Coronary artery (tissue), 2 donors: ENCODE measurements around the gene CAPN9.
A peak's percentile ranks its signal among the peaks of the same experiment; 100 is the strongest.

Experiments used
- DNase-seq: peaks from one replicate; pipeline ENCODE4 v3.0.0-alpha.2; 2017; ENCODE audit warnings: low spot score
- H3K27ac ChIP-seq, 2 donors: fragments of 200-600 bp; sonication (generic); one replicate each; pipeline ENCODE4 v1.5.1; 2016 to 2019
- H3K4me3 ChIP-seq: fragments of 200-600 bp; sonication (generic); 2 replicates; pipeline ENCODE4 v1.5.1; 2016; ENCODE audit warnings: mild to moderate bottlenecking, moderate library complexity
- TF ChIP-seq, protein P1 (sequence below): fragments of 200-600 bp; sonication (generic); IDR thresholded peaks from one replicate; pipeline ENCODE4 v1.5.1; 2019; ENCODE audit warnings: antibody characterized with exemption

Gene CAPN9

DNA sequence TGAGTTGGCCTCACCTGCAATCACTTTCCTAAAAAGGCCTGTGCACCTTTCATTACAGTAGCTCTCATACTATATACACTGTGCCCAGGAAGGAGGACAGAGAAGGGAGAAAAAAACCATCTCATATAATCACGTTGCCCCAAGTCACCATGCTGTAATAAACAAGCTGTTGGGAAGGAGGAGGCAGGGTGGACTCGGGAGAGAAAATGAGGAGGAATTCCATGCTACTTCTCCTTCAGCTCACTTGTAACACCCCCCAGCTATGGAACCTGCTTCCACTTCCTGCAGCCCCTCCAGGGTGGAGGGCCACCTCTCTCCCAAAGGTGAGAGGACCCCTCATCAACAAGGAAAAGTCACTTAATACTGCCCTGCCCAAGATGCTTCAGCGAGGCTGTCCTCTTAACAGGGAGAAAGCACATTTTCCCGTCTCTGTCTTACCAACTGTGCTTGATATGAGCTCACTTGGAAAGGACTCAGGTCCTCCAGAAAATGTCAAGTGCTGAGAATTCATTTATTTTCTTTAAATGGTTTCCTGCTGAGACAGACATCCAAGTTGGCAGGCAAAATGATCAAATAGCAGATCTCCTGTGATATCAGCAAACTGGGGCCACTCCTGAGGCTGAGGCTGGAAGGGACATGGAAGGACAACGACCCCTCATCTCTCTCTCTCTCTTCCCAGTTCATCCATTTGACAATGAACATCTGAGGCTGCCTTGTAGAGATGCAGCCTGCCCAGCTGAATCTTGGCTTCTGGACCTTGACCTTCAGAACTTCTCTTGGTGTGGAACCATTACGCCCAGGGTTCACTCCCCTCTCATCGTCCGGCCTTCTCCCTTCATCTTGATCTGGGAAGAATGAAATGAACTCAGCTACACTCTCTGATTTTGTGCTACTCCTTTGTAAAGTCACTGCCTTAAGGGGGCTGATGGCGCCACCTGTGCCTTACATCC, 54.0 kb downstream of the CAPN9 start:
- Histone ChIP-seq H3K4me3 (no peak overlapping the region), H3K27ac (no peak overlapping the region)
- TF ChIP-seq, protein P1, sequence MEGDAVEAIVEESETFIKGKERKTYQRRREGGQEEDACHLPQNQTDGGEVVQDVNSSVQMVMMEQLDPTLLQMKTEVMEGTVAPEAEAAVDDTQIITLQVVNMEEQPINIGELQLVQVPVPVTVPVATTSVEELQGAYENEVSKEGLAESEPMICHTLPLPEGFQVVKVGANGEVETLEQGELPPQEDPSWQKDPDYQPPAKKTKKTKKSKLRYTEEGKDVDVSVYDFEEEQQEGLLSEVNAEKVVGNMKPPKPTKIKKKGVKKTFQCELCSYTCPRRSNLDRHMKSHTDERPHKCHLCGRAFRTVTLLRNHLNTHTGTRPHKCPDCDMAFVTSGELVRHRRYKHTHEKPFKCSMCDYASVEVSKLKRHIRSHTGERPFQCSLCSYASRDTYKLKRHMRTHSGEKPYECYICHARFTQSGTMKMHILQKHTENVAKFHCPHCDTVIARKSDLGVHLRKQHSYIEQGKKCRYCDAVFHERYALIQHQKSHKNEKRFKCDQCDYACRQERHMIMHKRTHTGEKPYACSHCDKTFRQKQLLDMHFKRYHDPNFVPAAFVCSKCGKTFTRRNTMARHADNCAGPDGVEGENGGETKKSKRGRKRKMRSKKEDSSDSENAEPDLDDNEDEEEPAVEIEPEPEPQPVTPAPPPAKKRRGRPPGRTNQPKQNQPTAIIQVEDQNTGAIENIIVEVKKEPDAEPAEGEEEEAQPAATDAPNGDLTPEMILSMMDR, result no peak
- DNase-seq, result peak; percentile 33

DNA sequence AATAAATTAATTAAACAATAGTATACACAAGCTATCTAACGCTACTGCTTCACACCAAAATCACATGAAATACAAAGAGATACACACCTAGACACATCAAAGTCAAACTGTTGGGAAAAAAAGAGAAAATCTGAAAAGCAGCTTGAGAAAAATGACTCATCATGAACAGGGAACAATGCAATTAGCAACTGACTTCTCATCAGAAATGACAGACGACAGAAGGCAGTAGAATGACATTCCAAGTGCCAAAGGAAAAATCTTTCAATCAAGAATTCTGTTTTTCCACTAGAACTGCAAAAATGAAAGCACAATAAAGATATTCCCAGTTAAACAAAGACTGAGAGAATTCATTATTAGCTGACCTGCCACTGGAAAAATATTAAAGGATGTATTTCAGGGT, 57.2 kb downstream of the CAPN9 start:
- Histone ChIP-seq H3K4me3 (no peak overlapping the region), H3K27ac (no peak overlapping the region)
- TF ChIP-seq, protein P1, result no peak
- no peak for DNase-seq

DNA sequence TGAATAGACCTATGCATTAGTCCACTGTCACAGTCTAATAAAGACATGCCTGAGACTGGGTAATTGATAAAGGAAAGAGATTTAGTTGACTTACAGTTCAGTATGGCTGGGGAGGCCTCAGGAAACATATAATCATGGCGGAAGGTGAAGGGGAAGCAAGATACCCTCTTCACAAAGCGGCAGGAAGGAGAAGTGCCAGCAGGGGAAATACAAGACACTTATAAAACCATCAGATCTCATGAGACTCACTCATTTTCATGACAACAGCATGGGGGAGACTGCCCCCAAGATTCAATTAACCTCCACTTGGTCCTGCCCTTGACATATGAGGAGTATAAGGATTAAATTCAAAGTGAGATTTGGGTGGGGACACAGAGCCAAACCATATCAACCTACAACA, 59.4 kb downstream of the CAPN9 start:
- DNase-seq, result no peak
- TF ChIP-seq, protein P1, result no peak
- H3K27ac ChIP-seq, result peak overlapping the region; percentile 54 to 61

GRCh38 chr1:230807029-230807428, 59.8 kb downstream of the CAPN9 start:
- peak overlapping the region; percentile 54 to 61 for H3K27ac ChIP-seq
- no peak overlapping the region for H3K4me3 ChIP-seq
- peak; percentile 69 for DNase-seq
- TF ChIP-seq, protein P1, result no peak

More for the DNA sequence above, 59.4 kb downstream of the CAPN9 start:
- no peak overlapping the region for H3K4me3 ChIP-seq

DNA sequence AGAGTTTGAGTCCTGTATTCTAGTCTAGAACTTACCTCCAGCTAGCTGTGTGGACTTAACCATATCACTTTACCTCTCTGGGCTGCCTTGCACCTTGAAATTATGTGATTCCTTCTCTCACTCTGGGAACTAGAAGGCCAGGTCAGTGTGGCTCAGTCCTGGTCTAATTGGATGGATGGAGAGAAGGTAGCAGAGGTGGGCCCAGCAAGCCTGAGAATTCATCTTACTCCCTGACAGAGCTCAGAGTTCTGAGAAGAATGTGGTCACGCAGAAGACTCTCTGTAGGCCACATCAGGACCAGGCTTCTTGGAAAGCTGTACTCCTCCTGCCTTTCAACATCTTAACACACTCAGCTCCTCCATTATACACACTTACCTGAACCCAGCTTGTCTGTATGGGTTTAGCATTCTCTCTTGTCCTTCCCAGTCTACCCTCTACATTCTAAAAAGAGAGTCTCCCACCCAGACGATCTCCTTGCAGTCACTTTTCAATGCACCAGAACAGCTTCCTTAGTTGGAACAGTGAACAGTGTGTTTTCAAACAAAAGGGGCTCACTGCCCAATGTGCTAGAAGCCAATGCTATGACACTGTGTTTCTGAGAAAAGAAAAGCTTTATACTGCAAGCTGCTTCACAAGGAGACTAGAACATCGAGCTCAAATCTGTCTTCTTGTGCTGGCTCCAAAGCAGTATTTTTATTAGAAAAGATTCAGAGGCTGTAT, 60.5 kb downstream of the CAPN9 start:
- peak; percentile 67 for DNase-seq
- TF ChIP-seq, protein P1, result no peak
- H3K27ac ChIP-seq, result peak overlapping the region; percentile 54 to 61
- H3K4me3 ChIP-seq, result no peak overlapping the region

- TF ChIP-seq, protein P1, result no peak
- peak; percentile 21 for DNase-seq
- peak overlapping the region; percentile 54 to 61 for H3K27ac ChIP-seq
Observed at GRCh38 chr1:230808281-230808872, 61.2 kb downstream of the CAPN9 start.

More at GRCh38 chr1:230808281-230808872, 61.2 kb downstream of the CAPN9 start:
- no peak overlapping the region for H3K4me3 ChIP-seq
